Tibial nerve (tissue), 4 donors: Measurements from ENCODE around the gene STRADA. TPM values are rescaled to one million over a fixed set of nuclear protein-coding genes. Genes with fewer than 3 reads are reported as not detected.

Source experiments
- DNase-seq, 2 donors: peaks; one replicate each; pipeline ENCODE4 v3.0.0-alpha.2; 2019; ENCODE audit warnings: low spot score in 2 of 2
- H3K27ac ChIP-seq, 4 donors: fragments of 200-600 bp; sonication (generic) in 3 of 4; one replicate each; pipeline ENCODE4 v1.5.1; 2017 to 2019; ENCODE audit warnings: mild to moderate bottlenecking in 1 of 4
- H3K27me3 ChIP-seq, 2 donors: fragments of 200-600 bp; sonication (generic) in 1 of 2; one replicate each; pipeline versions ENCODE4 v1.5.1 to v1.6.0; 2017 to 2019
- H3K36me3 ChIP-seq, 3 donors: fragments of 200-600 bp; sonication (generic); one replicate each; pipeline ENCODE4 v1.5.1; 2018 to 2019
- H3K4me1 ChIP-seq, 4 donors: fragments of 200-600 bp; sonication (generic) in 3 of 4; one replicate each; pipeline ENCODE4 v1.5.1; 2017 to 2019
- H3K4me3 ChIP-seq, 4 donors: fragments of 200-600 bp; sonication (generic) in 3 of 4; one replicate each; pipeline ENCODE4 v1.5.1; 2017 to 2019; ENCODE audit warnings: mild to moderate bottlenecking in 1 of 4, moderate library complexity in 1 of 4
- H3K9me3 ChIP-seq, 4 donors: fragments of 200-600 bp; sonication (generic) in 3 of 4; one replicate each; pipeline ENCODE4 v1.5.1; 2017 to 2019
- EP300 ChIP-seq, 2 donors: sonication (generic); formaldehyde crosslinking; IDR thresholded peaks; one replicate each; pipeline ENCODE4 v1.6.1; 2017; ENCODE audit warnings: antibody characterized with exemption in 2 of 2, mild to moderate bottlenecking in 1 of 2
- POLR2A ChIP-seq, 2 donors: fragments of 450-650 bp; IDR thresholded peaks; one replicate each; pipeline ENCODE4 v1.6.1; 2017; ENCODE audit warnings: antibody characterized with exemption in 2 of 2, mild to moderate bottlenecking in 2 of 2, moderate library complexity in 2 of 2
- WGBS, 2 donors: methylation state at CpG; one replicate each; pipeline ENCODE4 v1.1.5; 2018; 5-methylcytosine and 5-hydroxymethylcytosine counted together
- total RNA-seq, 4 donors: library from RNA; depleted of rRNA; stranded (reverse); fragments of >200 nt; gene quantifications; one replicate each; pipeline ENCODE4 v1.1.0, GENCODE V29; 2016
- TF ChIP-seq, protein P1 (sequence below), 5 experiments: fragments of 200-600 bp in 3 of 5; fragments of 450-650 bp in 2 of 5; sonication (generic) in 3 of 5; IDR thresholded peaks; one replicate each; pipeline ENCODE4 v1.5.1; 2016 to 2019; ENCODE audit warnings: antibody characterized with exemption in 5 of 5, mild to moderate bottlenecking in 3 of 5, moderate library complexity in 2 of 5

STRADA gene
- total RNA-seq, 4 donors from 2014 or later: 38.0 to 45.8 (median 43.2) TPM

GRCh38 chr17:63692195-63692816 is 49.3 kb downstream of the STRADA start:
- 78 to 80% methylated on average over 11 of the region's 11 CpGs for WGBS, 2 donors
- Histone ChIP-seq H3K36me3 (peaks cover 7 to 82% (median 53%) of the 10 kb centered on the region in 3 donors), H3K4me1 (peaks cover 0 to 35% (median 9%) of the 10 kb centered on the region in 4 donors), H3K9me3 (no peaks in the 10 kb centered on the region), H3K27me3 (no peaks in the 10 kb centered on the region), H3K27ac (no peak overlapping the region), H3K4me3 (no peak overlapping the region)
- TF ChIP-seq POLR2A (IDR thresholded peaks at IDR 0.05) (no peak), EP300 (IDR thresholded peaks at IDR 0.05) (no peak)
- TF ChIP-seq, protein P1, sequence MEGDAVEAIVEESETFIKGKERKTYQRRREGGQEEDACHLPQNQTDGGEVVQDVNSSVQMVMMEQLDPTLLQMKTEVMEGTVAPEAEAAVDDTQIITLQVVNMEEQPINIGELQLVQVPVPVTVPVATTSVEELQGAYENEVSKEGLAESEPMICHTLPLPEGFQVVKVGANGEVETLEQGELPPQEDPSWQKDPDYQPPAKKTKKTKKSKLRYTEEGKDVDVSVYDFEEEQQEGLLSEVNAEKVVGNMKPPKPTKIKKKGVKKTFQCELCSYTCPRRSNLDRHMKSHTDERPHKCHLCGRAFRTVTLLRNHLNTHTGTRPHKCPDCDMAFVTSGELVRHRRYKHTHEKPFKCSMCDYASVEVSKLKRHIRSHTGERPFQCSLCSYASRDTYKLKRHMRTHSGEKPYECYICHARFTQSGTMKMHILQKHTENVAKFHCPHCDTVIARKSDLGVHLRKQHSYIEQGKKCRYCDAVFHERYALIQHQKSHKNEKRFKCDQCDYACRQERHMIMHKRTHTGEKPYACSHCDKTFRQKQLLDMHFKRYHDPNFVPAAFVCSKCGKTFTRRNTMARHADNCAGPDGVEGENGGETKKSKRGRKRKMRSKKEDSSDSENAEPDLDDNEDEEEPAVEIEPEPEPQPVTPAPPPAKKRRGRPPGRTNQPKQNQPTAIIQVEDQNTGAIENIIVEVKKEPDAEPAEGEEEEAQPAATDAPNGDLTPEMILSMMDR (IDR thresholded peaks at IDR 0.05): no peak
- no peak for DNase-seq

GRCh38 chr17:63689479-63689878 is 52.1 kb downstream of the STRADA start:
- peaks cover 7 to 86% (median 53%) of the 10 kb centered on the region in 3 donors for H3K36me3 ChIP-seq
- DNase-seq: no peak
- WGBS, 2 donors: 92 to 96% methylated on average over 8 to 14 of the region's 14 CpGs

GRCh38 chr17:63688396-63689020 is 53.1 kb downstream of the STRADA start:
- peaks cover 0 to 28% (median 7%) of the 10 kb centered on the region in 4 donors for H3K4me1 ChIP-seq
- TF ChIP-seq POLR2A (IDR thresholded peaks at IDR 0.05) (no peak), EP300 (IDR thresholded peaks at IDR 0.05) (no peak)
- TF ChIP-seq, protein P1 (IDR thresholded peaks at IDR 0.05): no peak
- no peak overlapping the region for H3K27ac ChIP-seq
- no peaks in the 10 kb centered on the region for H3K27me3 ChIP-seq
- H3K4me3 ChIP-seq: no peak overlapping the region
- no peak for DNase-seq
- H3K9me3 ChIP-seq: no peaks in the 10 kb centered on the region
- peaks cover 7 to 80% (median 48%) of the 10 kb centered on the region in 3 donors for H3K36me3 ChIP-seq
- WGBS, 2 donors: 83% methylated on average over 12 of the region's 12 CpGs

More at GRCh38 chr17:63689479-63689878, 52.1 kb downstream of the STRADA start:
- TF ChIP-seq EP300 (IDR thresholded peaks at IDR 0.05) (no peak), POLR2A (IDR thresholded peaks at IDR 0.05) (no peak)
- TF ChIP-seq, protein P1 (IDR thresholded peaks at IDR 0.05): no peak
- H3K4me1 ChIP-seq: peaks cover 0 to 26% (median 8%) of the 10 kb centered on the region in 4 donors
- no peaks in the 10 kb centered on the region for H3K27me3 ChIP-seq
- H3K4me3 ChIP-seq: no peak overlapping the region
- H3K27ac ChIP-seq: no peak overlapping the region
- no peaks in the 10 kb centered on the region for H3K9me3 ChIP-seq

DNA sequence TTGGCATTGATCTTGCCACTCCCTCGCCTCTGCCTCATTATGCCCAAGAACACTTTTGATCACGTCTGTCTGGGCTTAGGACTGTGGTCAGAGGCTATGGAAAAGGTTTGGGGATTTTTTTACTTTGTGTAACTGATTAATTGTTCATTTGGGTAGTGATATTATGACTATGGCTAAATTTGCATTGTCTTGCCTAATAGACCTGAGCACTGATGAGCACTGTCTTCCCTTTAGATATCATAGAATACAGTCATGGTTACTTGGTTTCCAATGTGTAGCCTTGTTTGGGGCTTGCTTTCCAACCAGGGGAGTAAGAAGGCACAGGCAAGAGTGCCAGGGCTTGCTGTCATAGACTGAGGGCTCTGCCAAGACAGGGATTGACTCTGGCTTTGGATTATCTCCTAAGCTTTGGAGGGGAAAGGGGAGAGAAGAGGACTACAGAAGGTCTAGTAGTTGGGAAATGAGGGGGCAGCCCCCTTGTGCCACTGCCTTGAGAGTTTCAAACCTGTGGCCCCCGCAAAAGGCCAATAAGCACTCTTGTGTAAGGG is 55.4 kb downstream of the STRADA start:
- Histone ChIP-seq H3K4me1 (peaks cover 0 to 51% (median 20%) of the 10 kb centered on the region in 4 donors), H3K9me3 (no peaks in the 10 kb centered on the region), H3K36me3 (peaks cover 7 to 78% (median 28%) of the 10 kb centered on the region in 3 donors), H3K27ac (no peak overlapping the region), H3K4me3 (no peak overlapping the region), H3K27me3 (no peaks in the 10 kb centered on the region)
- DNase-seq: no peak
- 95 to 96% methylated on average over 3 of the region's 3 CpGs for WGBS, 2 donors
- TF ChIP-seq EP300 (IDR thresholded peaks at IDR 0.05) (no peak), POLR2A (IDR thresholded peaks at IDR 0.05) (no peak)
- TF ChIP-seq, protein P1 (IDR thresholded peaks at IDR 0.05): no peak

DNA sequence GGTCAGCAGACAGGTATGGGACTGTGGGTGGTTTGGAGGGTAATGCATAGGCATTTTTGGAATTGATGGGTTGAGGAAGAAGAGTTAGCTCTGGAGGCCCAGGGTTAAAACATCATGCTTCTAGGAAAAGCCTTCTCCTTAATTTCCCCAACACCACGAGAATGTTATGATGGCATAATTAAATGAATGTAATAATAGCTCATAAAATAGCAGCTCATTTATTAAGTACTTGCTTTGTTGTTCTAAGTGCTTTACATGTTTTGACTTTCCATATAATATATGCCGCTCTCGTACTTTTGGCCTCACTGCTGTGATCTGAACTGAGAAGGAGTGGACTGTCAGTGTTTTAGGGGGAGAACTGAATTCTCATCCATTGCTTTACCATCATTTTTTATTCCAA is 56.0 kb downstream of the STRADA start:
- no peak for TF ChIP-seq POLR2A (IDR thresholded peaks at IDR 0.05)
- peaks cover 0 to 57% (median 23%) of the 10 kb centered on the region in 4 donors for H3K4me1 ChIP-seq
- peaks cover 2 to 72% (median 22%) of the 10 kb centered on the region in 3 donors for H3K36me3 ChIP-seq
- no peaks in the 10 kb centered on the region for H3K9me3 ChIP-seq
- WGBS, 2 donors: 87% methylated on average over 3 of the region's 3 CpGs
- no peaks in the 10 kb centered on the region for H3K27me3 ChIP-seq
- peak overlapping the region in 2 of 4 donors; percentile 29 to 88 for H3K27ac ChIP-seq
- no peak overlapping the region for H3K4me3 ChIP-seq
- no peak for DNase-seq
